ENCODE data around the gene TAF12. TPM values are rescaled to one million over a fixed set of nuclear protein-coding genes. Genes with fewer than 3 reads are reported as not detected.

Gene TAF12
- total RNA-seq, 2 donors from 2014 or later, result 14.2 to 15.8 TPM

- H3K36me3 Mint-ChIP-seq (ENCODE audit: low read depth), result peaks cover 6% of the 10 kb centered on the region
- H3K4me1 Mint-ChIP-seq, result peaks cover 2% of the 10 kb centered on the region
- H3K4me3 Mint-ChIP-seq, result no peak overlapping the region
- DNase-seq, result no peak
- no peaks in the 10 kb centered on the region for H3K9me3 ChIP-seq (ENCODE audit: control insufficient read depth, low read length, poor library complexity, severe bottlenecking)
- H3K27me3 Mint-ChIP-seq, result no peaks in the 10 kb centered on the region
- no peak for ATAC-seq
- H3K27ac Mint-ChIP-seq, result peak overlapping the region; percentile 68
Observed at GRCh38 chr1:28565726-28566125, 77.1 kb downstream of the TAF12 start.

GRCh38 chr1:28565040-28565439 is 77.8 kb downstream of the TAF12 start:
- Mint-ChIP-seq H3K36me3 (ENCODE audit: low read depth) (peaks cover 6% of the 10 kb centered on the region), H3K4me1 (peaks cover 5% of the 10 kb centered on the region), H3K27ac (peak overlapping the region; percentile 68), H3K27me3 (no peaks in the 10 kb centered on the region), H3K4me3 (no peak overlapping the region)
- H3K9me3 ChIP-seq (ENCODE audit: control insufficient read depth, low read length, poor library complexity, severe bottlenecking), result no peaks in the 10 kb centered on the region
- no peak for DNase-seq
- no peak for ATAC-seq

- no peaks in the 10 kb centered on the region for H3K9me3 ChIP-seq (ENCODE audit: control insufficient read depth, low read length, poor library complexity, severe bottlenecking)
- Mint-ChIP-seq H3K27ac (no peak overlapping the region), H3K4me1 (peaks cover 5% of the 10 kb centered on the region), H3K27me3 (no peaks in the 10 kb centered on the region), H3K36me3 (ENCODE audit: low read depth) (peaks cover 6% of the 10 kb centered on the region), H3K4me3 (no peak overlapping the region)
- ATAC-seq, result no peak
- no peak for DNase-seq
Observed at GRCh38 chr1:28564310-28564709, 78.6 kb downstream of the TAF12 start.

GRCh38 chr1:28560886-28561285 is 82.0 kb downstream of the TAF12 start:
- no peak for ATAC-seq
- peaks cover 9% of the 10 kb centered on the region for H3K4me1 Mint-ChIP-seq
- peaks cover 3% of the 10 kb centered on the region for H3K36me3 Mint-ChIP-seq (ENCODE audit: low read depth)
- no peak for DNase-seq
- no peak overlapping the region for H3K27ac Mint-ChIP-seq
- no peak overlapping the region for H3K4me3 Mint-ChIP-seq
- no peaks in the 10 kb centered on the region for H3K9me3 ChIP-seq (ENCODE audit: control insufficient read depth, low read length, poor library complexity, severe bottlenecking)
- H3K27me3 Mint-ChIP-seq, result no peaks in the 10 kb centered on the region

Other genes starting within 250 kb of the TAF12 start
- 10 to 100 TPM; 10.7 to 15.1 TPM for gene RCC1, start 137.0 kb downstream of the TAF12 start, total RNA-seq
- gene TRNAU1AP, start 90.0 kb downstream of the TAF12 start, total RNA-seq, result 10 to 100 TPM; 24.5 to 27.9 TPM
- not detected for gene RAB42, start 50.8 kb downstream of the TAF12 start, total RNA-seq
- gene RNU11, start 5.5 kb upstream of the TAF12 start, total RNA-seq, result not detected
- 10 to 100 TPM; 11.8 to 13.1 TPM for gene GMEB1, start 25.7 kb upstream of the TAF12 start, total RNA-seq
- gene YTHDF2, start 93.9 kb upstream of the TAF12 start, total RNA-seq, result 10 to 100 TPM; 70.9 to 79.7 TPM
- gene OPRD1, start 169.1 kb upstream of the TAF12 start, total RNA-seq, result not detected